ENCODE results near the gene ARHGAP12. TPM values are rescaled to one million over a fixed set of nuclear protein-coding genes. Genes with fewer than 3 reads are reported as not detected.
A peak's percentile ranks its signal among the peaks of the same experiment; 100 is the strongest.

Gene ARHGAP12
- total RNA-seq, 2 donors from 2014 or later = 26.3 to 37.2 TPM

DNA sequence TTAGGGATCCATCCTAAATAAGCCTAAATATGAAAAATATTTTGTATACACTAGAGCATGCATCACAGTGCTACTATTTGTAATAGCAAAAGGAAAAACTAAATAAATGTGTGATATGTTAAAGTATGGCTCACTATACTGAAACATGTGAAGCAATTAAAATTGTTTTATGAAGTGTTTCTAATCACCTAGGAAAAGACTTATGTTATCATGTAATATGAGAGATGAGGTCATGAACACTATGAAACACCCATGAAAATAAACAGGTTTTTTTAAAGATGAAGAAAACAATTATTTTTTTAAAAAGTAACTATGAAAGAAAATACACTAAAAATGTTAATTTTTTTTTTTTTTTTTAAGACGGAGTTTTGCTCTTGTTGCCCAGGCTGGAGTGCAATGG is 16.8 kb upstream of the ARHGAP12 start:
- ATAC-seq (ENCODE audit: insufficient number of reproducible peaks, low FRiP score, low read depth) = no peak
- TF ChIP-seq, protein P1, sequence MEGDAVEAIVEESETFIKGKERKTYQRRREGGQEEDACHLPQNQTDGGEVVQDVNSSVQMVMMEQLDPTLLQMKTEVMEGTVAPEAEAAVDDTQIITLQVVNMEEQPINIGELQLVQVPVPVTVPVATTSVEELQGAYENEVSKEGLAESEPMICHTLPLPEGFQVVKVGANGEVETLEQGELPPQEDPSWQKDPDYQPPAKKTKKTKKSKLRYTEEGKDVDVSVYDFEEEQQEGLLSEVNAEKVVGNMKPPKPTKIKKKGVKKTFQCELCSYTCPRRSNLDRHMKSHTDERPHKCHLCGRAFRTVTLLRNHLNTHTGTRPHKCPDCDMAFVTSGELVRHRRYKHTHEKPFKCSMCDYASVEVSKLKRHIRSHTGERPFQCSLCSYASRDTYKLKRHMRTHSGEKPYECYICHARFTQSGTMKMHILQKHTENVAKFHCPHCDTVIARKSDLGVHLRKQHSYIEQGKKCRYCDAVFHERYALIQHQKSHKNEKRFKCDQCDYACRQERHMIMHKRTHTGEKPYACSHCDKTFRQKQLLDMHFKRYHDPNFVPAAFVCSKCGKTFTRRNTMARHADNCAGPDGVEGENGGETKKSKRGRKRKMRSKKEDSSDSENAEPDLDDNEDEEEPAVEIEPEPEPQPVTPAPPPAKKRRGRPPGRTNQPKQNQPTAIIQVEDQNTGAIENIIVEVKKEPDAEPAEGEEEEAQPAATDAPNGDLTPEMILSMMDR (IDR thresholded peaks at IDR 0.05) = no peak
- H3K4me1 ChIP-seq (ENCODE audit: control insufficient read depth in 1 of 2, low read depth in 2 of 2) = peaks cover 4 to 27% of the 10 kb centered on the region in 2 donors
- H3K27me3 ChIP-seq (replicated peaks; ENCODE audit: insufficient read depth) = no peaks in the 10 kb centered on the region
- no peaks in the 10 kb centered on the region for H3K9me3 ChIP-seq
- no peaks in the 10 kb centered on the region for H3K36me3 ChIP-seq
- H3K27ac ChIP-seq = no peak overlapping the region
- no peak for DNase-seq (ENCODE audit: low spot score)
- H3K4me3 ChIP-seq = no peak overlapping the region

DNA sequence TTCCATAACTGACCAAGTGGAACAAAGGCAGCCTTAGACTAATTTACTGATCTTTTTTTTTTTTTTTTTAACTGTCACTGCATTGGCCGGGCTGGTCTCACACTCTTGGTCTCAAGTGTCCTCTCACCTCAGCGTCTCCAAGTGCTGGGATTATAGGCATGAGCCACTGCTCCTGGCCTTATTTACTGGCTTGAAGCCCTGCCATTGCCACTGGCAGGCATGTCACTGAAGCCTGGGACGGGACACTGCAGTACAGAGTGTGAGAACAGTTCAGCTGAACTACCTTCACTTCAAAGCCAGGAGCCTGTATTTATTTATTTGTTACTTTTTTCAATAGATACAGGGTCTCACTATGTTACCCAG is 15.4 kb upstream of the ARHGAP12 start:
- Histone ChIP-seq H3K9me3 (no peaks in the 10 kb centered on the region), H3K4me1 (ENCODE audit: control insufficient read depth in 1 of 2, low read depth in 2 of 2) (peaks cover 4 to 35% of the 10 kb centered on the region in 2 donors), H3K36me3 (no peaks in the 10 kb centered on the region), H3K27me3 (replicated peaks; ENCODE audit: insufficient read depth) (no peaks in the 10 kb centered on the region), H3K4me3 (no peak overlapping the region), H3K27ac (no peak overlapping the region)
- TF ChIP-seq, protein P1 (IDR thresholded peaks at IDR 0.05) = no peak
- no peak for DNase-seq (ENCODE audit: low spot score)
- ATAC-seq (ENCODE audit: insufficient number of reproducible peaks, low FRiP score, low read depth) = no peak

DNA sequence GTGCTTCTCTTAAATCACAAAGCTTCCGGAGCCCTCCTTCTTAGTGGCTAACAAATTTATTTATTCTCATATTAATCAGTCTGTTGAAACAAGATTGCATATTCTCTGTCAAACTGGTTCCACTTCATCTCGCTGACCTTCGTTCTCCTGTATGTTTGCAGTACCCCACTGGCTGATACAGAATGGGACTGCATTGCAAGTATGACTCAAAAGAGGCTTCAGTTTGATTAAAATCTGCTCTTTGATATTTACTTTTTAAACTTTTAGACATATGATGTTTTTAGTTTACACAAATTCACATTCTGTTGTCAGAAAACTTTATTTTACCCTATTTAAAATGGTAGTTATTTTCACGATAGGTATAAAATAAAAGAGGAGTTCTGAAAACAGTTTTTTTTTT is 14.3 kb upstream of the ARHGAP12 start:
- no peaks in the 10 kb centered on the region for H3K36me3 ChIP-seq
- no peak overlapping the region for H3K27ac ChIP-seq
- peaks cover 4 to 31% of the 10 kb centered on the region in 2 donors for H3K4me1 ChIP-seq (ENCODE audit: control insufficient read depth in 1 of 2, low read depth in 2 of 2)
- TF ChIP-seq, protein P1 (IDR thresholded peaks at IDR 0.05) = no peak
- ATAC-seq (ENCODE audit: insufficient number of reproducible peaks, low FRiP score, low read depth) (no peak), DNase-seq (ENCODE audit: low spot score) (no peak)
- no peaks in the 10 kb centered on the region for H3K27me3 ChIP-seq (replicated peaks; ENCODE audit: insufficient read depth)
- H3K4me3 ChIP-seq = no peak overlapping the region
- no peaks in the 10 kb centered on the region for H3K9me3 ChIP-seq

DNA sequence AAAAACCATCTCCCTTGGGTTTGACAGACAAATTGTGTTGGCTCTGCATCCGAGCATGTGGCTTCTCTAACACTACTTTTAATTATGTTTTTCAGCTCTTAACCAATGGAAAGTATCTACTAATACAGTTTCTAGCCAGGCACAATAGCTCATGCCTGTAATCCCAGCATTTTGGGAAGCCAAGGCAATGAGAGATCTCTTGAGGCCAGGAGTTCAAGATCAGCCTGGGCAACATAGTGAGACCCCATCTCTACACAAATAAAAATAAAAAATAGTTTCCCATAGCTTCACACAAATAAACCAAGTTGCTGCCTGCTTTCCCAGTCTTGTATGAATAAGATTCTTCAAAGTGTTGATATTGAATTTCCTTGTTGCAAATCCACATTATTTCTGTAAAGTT is 13.8 kb upstream of the ARHGAP12 start:
- DNase-seq (ENCODE audit: low spot score) (no peak), ATAC-seq (ENCODE audit: insufficient number of reproducible peaks, low FRiP score, low read depth) (no peak)
- TF ChIP-seq, protein P1 (IDR thresholded peaks at IDR 0.05) = no peak
- Histone ChIP-seq H3K4me3 (no peak overlapping the region), H3K9me3 (no peaks in the 10 kb centered on the region), H3K27ac (no peak overlapping the region), H3K36me3 (no peaks in the 10 kb centered on the region), H3K4me1 (ENCODE audit: control insufficient read depth in 1 of 2, low read depth in 2 of 2) (peaks cover 4 to 27% of the 10 kb centered on the region in 2 donors), H3K27me3 (replicated peaks; ENCODE audit: insufficient read depth) (no peaks in the 10 kb centered on the region)

DNA sequence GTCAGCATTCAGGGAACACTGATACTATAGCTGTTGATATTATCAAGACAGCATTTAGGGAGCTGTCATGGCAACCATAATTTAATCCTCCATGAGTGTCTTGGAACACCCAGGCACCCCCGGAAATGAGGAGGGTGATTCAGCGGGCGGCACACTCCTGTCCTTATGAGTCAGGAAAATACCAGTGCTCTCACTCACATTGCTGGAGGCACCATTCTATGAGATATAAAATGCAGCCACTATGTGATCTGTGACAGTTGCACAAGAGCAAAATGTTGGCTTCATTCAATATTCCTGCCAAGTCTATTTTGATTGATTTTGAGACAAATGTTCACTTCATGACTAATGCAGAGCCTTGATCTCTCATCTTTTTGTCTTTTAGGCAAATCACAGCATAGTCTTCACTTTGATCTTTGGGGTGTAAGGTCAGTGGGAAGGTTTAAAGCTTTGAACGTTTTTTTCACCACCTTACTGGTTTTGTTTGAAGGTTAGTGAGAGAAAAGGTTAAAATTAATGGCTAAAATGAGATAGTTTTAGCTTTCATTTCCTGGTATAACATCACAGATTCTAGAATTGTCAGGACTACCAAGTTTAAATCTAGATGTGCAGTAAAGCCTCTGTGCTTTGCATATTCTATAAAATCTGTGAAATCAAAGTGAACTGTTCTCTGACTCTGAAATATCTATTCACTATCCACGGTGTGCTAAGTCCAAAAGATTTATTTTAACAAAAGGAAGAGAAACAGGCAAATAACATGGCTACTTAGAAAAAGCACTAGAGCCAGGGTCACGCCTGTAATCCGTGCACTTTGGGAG is 12.4 kb upstream of the ARHGAP12 start:
- peak overlapping the region in 1 of 2 donors; percentile 34 for H3K27ac ChIP-seq
- H3K4me3 ChIP-seq = no peak overlapping the region
- DNase-seq (ENCODE audit: low spot score) (peak; percentile 22), ATAC-seq (ENCODE audit: insufficient number of reproducible peaks, low FRiP score, low read depth) (peak; percentile 42)
- no peaks in the 10 kb centered on the region for H3K36me3 ChIP-seq
- H3K27me3 ChIP-seq (replicated peaks; ENCODE audit: insufficient read depth) = no peaks in the 10 kb centered on the region
- H3K4me1 ChIP-seq (ENCODE audit: control insufficient read depth in 1 of 2, low read depth in 2 of 2) = peaks cover 0 to 24% of the 10 kb centered on the region in 2 donors
- TF ChIP-seq, protein P1 (IDR thresholded peaks at IDR 0.05) = no peak
- H3K9me3 ChIP-seq = no peaks in the 10 kb centered on the region
